Measurements from ENCODE around the gene PLAC9.

GRCh38 chr10:80165173-80165572, 32.6 kb downstream of the PLAC9 start:
- TF ChIP-seq, protein P1, sequence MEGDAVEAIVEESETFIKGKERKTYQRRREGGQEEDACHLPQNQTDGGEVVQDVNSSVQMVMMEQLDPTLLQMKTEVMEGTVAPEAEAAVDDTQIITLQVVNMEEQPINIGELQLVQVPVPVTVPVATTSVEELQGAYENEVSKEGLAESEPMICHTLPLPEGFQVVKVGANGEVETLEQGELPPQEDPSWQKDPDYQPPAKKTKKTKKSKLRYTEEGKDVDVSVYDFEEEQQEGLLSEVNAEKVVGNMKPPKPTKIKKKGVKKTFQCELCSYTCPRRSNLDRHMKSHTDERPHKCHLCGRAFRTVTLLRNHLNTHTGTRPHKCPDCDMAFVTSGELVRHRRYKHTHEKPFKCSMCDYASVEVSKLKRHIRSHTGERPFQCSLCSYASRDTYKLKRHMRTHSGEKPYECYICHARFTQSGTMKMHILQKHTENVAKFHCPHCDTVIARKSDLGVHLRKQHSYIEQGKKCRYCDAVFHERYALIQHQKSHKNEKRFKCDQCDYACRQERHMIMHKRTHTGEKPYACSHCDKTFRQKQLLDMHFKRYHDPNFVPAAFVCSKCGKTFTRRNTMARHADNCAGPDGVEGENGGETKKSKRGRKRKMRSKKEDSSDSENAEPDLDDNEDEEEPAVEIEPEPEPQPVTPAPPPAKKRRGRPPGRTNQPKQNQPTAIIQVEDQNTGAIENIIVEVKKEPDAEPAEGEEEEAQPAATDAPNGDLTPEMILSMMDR (IDR thresholded peaks at IDR 0.05), result no peak
- no peak for TF ChIP-seq POLR2A (IDR thresholded peaks at IDR 0.05)

Measured in Peyer's patch (tissue), 4 donors.